ENCODE measurements around the gene CENPV.
"Not testable (repeated sequence)": the region's sequence is repeated elsewhere in the genome, so short reads cannot be mapped to it uniquely, and the experiment has no call there.

GRCh38 chr17:16386126-16386507, 32.8 kb upstream of the CENPV start:
- not testable (repeated sequence) for TF ChIP-seq CTCF, POLR2A (IDR thresholded peaks at IDR 0.05)

Data from uterus (tissue), 2 donors.